CD4-positive, alpha-beta T cell (primary cell): ENCODE results near the gene CNTLN. TPM values are rescaled to one million over a fixed set of nuclear protein-coding genes. Genes with fewer than 3 reads are reported as not detected.

Source experiments
- ATAC-seq: fragments of 200-7000 bp; cut with Tn5 transposase; one replicate; pipeline ENCODE4 v1.10.0; 2022; ENCODE audit warnings: mild to moderate bottlenecking; ENCODE audit not compliant: poor library complexity
- CTCF ChIA-PET: fragments of 350-600 bp; sonication (Branson Sonifier 250); formaldehyde crosslinking; loops from one replicate; lab custom pipeline; 2021; ENCODE audit warnings: antibody characterized with exemption, inconsistent platforms; lab: Charles Lee
- POLR2A ChIA-PET: fragments of 350-600 bp; sonication (Branson Sonifier 250); formaldehyde crosslinking; loops from one replicate; lab custom pipeline; 2021; ENCODE audit warnings: antibody characterized with exemption, inconsistent platforms; lab: Charles Lee
- DNase-seq, 14 experiments: peaks; one replicate each; pipeline ENCODE4 v3.0.0-alpha.2; 2013 to 2020; ENCODE audit warnings: mixed read lengths in 2 of 14
- H3K27ac ChIP-seq, 2 donors: one replicate each; pipeline versions ENCODE4 v1.5.1 to v1.7.0; 2013; ENCODE audit warnings: low read length in 2 of 2, low read depth in 1 of 2, mild to moderate bottlenecking in 1 of 2
- H3K27me3 ChIP-seq, 2 experiments: 1 replicate in 1 of 2; 2 replicates in 1 of 2; pipeline versions ENCODE4 v1.6.1 to v1.7.0; 2013; ENCODE audit warnings: low read length in 2 of 2, control low read depth in 1 of 2, mild to moderate bottlenecking in 1 of 2, moderate library complexity in 1 of 2; ENCODE audit not compliant: insufficient read depth in 2 of 2, control insufficient read depth in 1 of 2
- H3K36me3 ChIP-seq: one replicate; pipeline ENCODE4 v1.6.1; 2013; ENCODE audit warnings: low read length, control low read depth; ENCODE audit not compliant: insufficient read depth
- H3K4me1 ChIP-seq: one replicate; pipeline ENCODE4 v1.6.1; 2013; ENCODE audit warnings: low read length, control low read depth; ENCODE audit not compliant: insufficient read depth
- H3K4me3 ChIP-seq: one replicate; pipeline ENCODE4 v1.5.1; 2013; ENCODE audit warnings: mild to moderate bottlenecking, low read length, moderate library complexity
- H3K9me3 ChIP-seq, 2 experiments: 1 replicate in 1 of 2; 2 replicates in 1 of 2; pipeline versions ENCODE4 v1.6.1 to v1.7.0; 2013; ENCODE audit warnings: low read length in 2 of 2, mild to moderate bottlenecking in 2 of 2, control low read depth in 1 of 2, moderate library complexity in 1 of 2; ENCODE audit not compliant: control insufficient read depth in 1 of 2, insufficient read depth in 1 of 2
- H3K27ac Mint-ChIP-seq: one replicate; pipeline ENCODE4 v1.8.0; 2020; ENCODE audit warnings: mixed read lengths
- H3K27me3 Mint-ChIP-seq: one replicate; pipeline ENCODE4 v1.8.0; 2021; ENCODE audit warnings: mixed read lengths
- H3K36me3 Mint-ChIP-seq: one replicate; pipeline ENCODE4 v1.8.0; 2021; ENCODE audit warnings: low read depth, mixed read lengths
- H3K4me1 Mint-ChIP-seq: one replicate; pipeline ENCODE4 v1.8.0; 2021; ENCODE audit warnings: low read depth, mixed read lengths
- H3K4me3 Mint-ChIP-seq: one replicate; pipeline ENCODE4 v1.8.0; 2020; ENCODE audit warnings: mild to moderate bottlenecking, mixed read lengths
- H3K9me3 Mint-ChIP-seq: one replicate; pipeline ENCODE4 v1.8.0; 2020; ENCODE audit warnings: mixed read lengths
- intact Hi-C, 2 experiments: fragments of 100-400 bp; cut with DNase I in 1 of 2; cut with micrococcal nuclease in 1 of 2; formaldehyde crosslinking; loops; one replicate each; pipeline versions ENCODE4 v1.15.1 to v1.9.0; 2023 to 2025; cut with DNase I, micrococcal nuclease
- total RNA-seq, 174 experiments: library from RNA in 2 of 174; stranded (reverse) in 2 of 174; gene quantifications; one replicate each; pipeline ENCODE4 v1.2.3 and lab custom pipeline; 2021 to 2026
- TF ChIP-seq, protein P1 (sequence below): fragments of 200-600 bp; IDR thresholded peaks from one replicate; pipeline ENCODE4 v1.8.0; 2022; ENCODE audit warnings: antibody characterized with exemption, mild to moderate bottlenecking

CNTLN gene
- total RNA-seq, 2 experiments from 2014 or later, result 0.25 to 0.28 TPM

DNA sequence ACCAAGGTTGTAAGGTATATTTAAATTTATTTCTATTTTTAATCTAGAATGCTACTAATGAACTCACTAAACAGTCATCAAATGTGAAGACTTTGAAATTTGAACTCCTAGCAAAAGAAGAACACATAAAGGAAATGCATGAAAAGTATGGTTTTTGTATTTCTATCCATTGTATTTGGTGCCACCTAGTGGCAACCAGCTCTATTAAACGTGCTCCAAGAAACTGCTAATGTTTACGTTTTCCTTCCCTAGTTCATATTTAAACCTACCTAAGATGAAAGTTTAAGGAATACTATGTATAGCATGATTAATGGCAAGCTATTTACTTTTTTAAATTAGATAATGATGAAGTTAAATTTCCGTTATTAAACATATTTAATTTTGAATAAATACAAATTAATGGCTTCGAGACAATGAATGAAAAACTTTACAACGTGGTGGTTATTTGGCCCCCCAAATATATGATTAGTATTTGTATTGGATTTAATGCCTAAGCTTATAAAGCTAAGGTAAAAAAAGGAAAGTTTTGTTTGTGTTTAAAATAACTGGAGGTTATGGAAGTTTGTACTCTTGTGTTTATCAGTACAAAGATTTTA, 328.1 kb downstream of the CNTLN start:
- H3K9me3 Mint-ChIP-seq, result no peaks in the 10 kb centered on the region
- H3K27ac ChIP-seq, result no peak overlapping the region
- no peaks in the 10 kb centered on the region for H3K36me3 ChIP-seq
- H3K27me3 Mint-ChIP-seq, result no peaks in the 10 kb centered on the region
- DNase-seq (peak in 4 of 14 experiments; percentile 5 to 45 (median 24)), ATAC-seq (no peak)
- TF ChIP-seq, protein P1, sequence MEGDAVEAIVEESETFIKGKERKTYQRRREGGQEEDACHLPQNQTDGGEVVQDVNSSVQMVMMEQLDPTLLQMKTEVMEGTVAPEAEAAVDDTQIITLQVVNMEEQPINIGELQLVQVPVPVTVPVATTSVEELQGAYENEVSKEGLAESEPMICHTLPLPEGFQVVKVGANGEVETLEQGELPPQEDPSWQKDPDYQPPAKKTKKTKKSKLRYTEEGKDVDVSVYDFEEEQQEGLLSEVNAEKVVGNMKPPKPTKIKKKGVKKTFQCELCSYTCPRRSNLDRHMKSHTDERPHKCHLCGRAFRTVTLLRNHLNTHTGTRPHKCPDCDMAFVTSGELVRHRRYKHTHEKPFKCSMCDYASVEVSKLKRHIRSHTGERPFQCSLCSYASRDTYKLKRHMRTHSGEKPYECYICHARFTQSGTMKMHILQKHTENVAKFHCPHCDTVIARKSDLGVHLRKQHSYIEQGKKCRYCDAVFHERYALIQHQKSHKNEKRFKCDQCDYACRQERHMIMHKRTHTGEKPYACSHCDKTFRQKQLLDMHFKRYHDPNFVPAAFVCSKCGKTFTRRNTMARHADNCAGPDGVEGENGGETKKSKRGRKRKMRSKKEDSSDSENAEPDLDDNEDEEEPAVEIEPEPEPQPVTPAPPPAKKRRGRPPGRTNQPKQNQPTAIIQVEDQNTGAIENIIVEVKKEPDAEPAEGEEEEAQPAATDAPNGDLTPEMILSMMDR, result peak; percentile 80
- H3K27ac Mint-ChIP-seq, result no peak overlapping the region
- ChIA-PET POLR2A (no interaction called here), CTCF (no interaction called here)
- no peak overlapping the region for H3K4me3 ChIP-seq
- intact Hi-C loops, result loop anchor here (1.0 to 10.0 kb wide), 3 partner anchors 398 to 1590 kb away; no protein-coding TSS in a partner anchor
- no peaks in the 10 kb centered on the region for H3K4me1 Mint-ChIP-seq
- no peaks in the 10 kb centered on the region for H3K9me3 ChIP-seq
- no peaks in the 10 kb centered on the region for H3K36me3 Mint-ChIP-seq
- no peaks in the 10 kb centered on the region for H3K27me3 ChIP-seq
- H3K4me1 ChIP-seq, result no peaks in the 10 kb centered on the region
- no peak overlapping the region for H3K4me3 Mint-ChIP-seq

DNA sequence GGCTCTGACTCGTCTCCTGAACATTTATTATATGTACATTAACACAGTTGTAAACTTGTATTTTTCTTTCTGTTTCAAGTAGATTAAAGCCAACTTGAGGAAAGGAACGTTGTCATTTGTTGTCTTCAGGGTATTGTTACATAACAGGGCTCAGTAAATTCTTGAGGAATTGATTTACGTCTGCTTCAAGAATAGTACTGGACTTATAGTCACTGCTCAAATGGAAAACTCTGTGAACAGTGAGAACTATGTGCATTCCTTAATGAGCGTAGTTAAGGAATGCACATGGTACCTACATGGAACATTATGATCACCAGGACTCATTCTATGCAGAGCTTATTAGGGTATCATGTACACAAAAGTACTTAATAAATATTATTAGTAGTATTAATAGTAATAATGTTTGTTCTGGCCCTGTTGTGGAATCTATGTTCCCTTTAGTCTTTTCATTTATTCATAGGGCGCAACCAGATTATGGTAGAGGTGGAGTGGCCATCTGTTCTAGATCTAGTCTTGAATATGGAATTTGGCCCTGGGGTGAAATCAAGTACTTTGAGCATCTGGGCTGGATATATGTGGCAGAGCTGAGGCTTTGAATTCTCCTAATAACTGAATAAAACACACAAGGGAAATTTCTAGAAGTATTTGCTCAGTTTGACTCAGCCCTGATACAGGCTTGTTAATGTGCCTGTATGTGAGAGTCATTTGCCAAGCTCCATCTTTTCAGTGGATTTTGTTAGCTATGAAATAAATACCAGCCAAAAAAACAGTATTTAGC, 335.4 kb downstream of the CNTLN start:
- Mint-ChIP-seq H3K36me3 (no peaks in the 10 kb centered on the region), H3K9me3 (no peaks in the 10 kb centered on the region), H3K4me3 (no peak overlapping the region), H3K27me3 (no peaks in the 10 kb centered on the region), H3K27ac (no peak overlapping the region), H3K4me1 (no peaks in the 10 kb centered on the region)
- Histone ChIP-seq H3K4me3 (no peak overlapping the region), H3K27me3 (no peaks in the 10 kb centered on the region), H3K4me1 (no peaks in the 10 kb centered on the region), H3K36me3 (no peaks in the 10 kb centered on the region), H3K9me3 (no peaks in the 10 kb centered on the region), H3K27ac (no peak overlapping the region)
- ATAC-seq, result no peak
- no peak for DNase-seq
- TF ChIP-seq, protein P1, result no peak
- intact Hi-C loops, result no loop called here
- ChIA-PET CTCF (no interaction called here), POLR2A (no interaction called here)

DNA sequence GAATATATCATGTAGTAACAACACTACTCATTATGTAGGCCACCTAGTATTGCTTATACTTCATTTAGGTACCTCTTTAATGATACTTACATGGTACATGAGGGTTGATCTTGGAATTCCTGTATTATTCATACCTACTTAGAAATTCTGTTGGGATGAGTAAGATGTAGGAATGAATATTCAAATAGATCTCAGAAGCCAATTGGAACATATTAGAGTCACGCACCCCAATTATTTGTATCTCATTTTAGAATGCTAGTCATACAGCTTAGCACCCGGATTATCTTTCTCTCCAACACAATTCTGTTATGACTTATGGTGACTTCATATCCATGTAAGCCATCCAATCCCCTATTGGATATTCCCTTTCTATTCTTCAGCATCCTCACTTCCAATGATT, 337.3 kb downstream of the CNTLN start:
- no peaks in the 10 kb centered on the region for H3K9me3 ChIP-seq
- no peaks in the 10 kb centered on the region for H3K36me3 Mint-ChIP-seq
- no peak overlapping the region for H3K27ac ChIP-seq
- H3K27me3 ChIP-seq, result no peaks in the 10 kb centered on the region
- intact Hi-C loops, result no loop called here
- H3K9me3 Mint-ChIP-seq, result no peaks in the 10 kb centered on the region
- no peaks in the 10 kb centered on the region for H3K4me1 Mint-ChIP-seq
- H3K27me3 Mint-ChIP-seq, result no peaks in the 10 kb centered on the region
- H3K36me3 ChIP-seq, result no peaks in the 10 kb centered on the region
- no peak for DNase-seq
- H3K4me3 Mint-ChIP-seq, result no peak overlapping the region
- no peak overlapping the region for H3K27ac Mint-ChIP-seq
- no peak overlapping the region for H3K4me3 ChIP-seq
- no peak for ATAC-seq
- POLR2A ChIA-PET, result no interaction called here
- TF ChIP-seq, protein P1, result no peak
- H3K4me1 ChIP-seq, result no peaks in the 10 kb centered on the region
- CTCF ChIA-PET, result no interaction called here
